Lung (tissue), 16 donors: ENCODE measurements around the gene IL20RA. TPM values are rescaled to one million over a fixed set of nuclear protein-coding genes. Genes with fewer than 3 reads are reported as not detected.

ENCODE experiments used
- ATAC-seq: fragments of 200-7000 bp; cut with Tn5 transposase; one replicate; pipeline ENCODE4 v1.9.1; 2020; ENCODE audit warnings: moderate number of reproducible peaks; ENCODE audit not compliant: insufficient read depth, low FRiP score
- DNase-seq, 3 donors: peaks; one replicate each; pipeline ENCODE4 v3.0.0-alpha.2; 2013 to 2017
- H3K27ac ChIP-seq, 2 donors: one replicate each; pipeline ENCODE4 v1.5.1; 2013; ENCODE audit warnings: mild to moderate bottlenecking in 2 of 2, moderate library complexity in 2 of 2, control low read depth in 1 of 2, inconsistent platforms in 1 of 2, low read depth in 1 of 2, low read length in 1 of 2
- H3K27me3 ChIP-seq, 3 donors: one replicate each; pipeline ENCODE4 v1.5.1; 2013; ENCODE audit warnings: low read length in 2 of 3; ENCODE audit not compliant: control insufficient read depth in 3 of 3, insufficient read depth in 3 of 3
- H3K36me3 ChIP-seq, 4 donors: one replicate each; pipeline ENCODE4 v1.5.1; 2013; ENCODE audit warnings: low read length in 4 of 4, mild to moderate bottlenecking in 1 of 4, moderate library complexity in 1 of 4; ENCODE audit not compliant: control insufficient read depth in 4 of 4, insufficient read depth in 4 of 4
- H3K4me1 ChIP-seq, 5 donors: one replicate each; pipeline ENCODE4 v1.5.1; 2013; ENCODE audit warnings: low read length in 5 of 5, mild to moderate bottlenecking in 2 of 5, moderate library complexity in 1 of 5; ENCODE audit not compliant: control insufficient read depth in 5 of 5, insufficient read depth in 5 of 5
- H3K4me3 ChIP-seq: one replicate; pipeline ENCODE4 v1.5.1; 2013; ENCODE audit warnings: mild to moderate bottlenecking, control low read depth, moderate library complexity
- H3K9ac ChIP-seq, 2 donors: one replicate each; pipeline ENCODE4 v1.5.1; 2013; ENCODE audit warnings: low read length in 2 of 2, control low read depth in 1 of 2; ENCODE audit not compliant: insufficient read depth in 1 of 2
- H3K9me3 ChIP-seq, 4 donors: one replicate each; pipeline ENCODE4 v1.5.1; 2013; ENCODE audit warnings: low read length in 3 of 4, mild to moderate bottlenecking in 1 of 4, moderate library complexity in 1 of 4; ENCODE audit not compliant: control insufficient read depth in 4 of 4, insufficient read depth in 3 of 4
- WGBS, 2 donors: extraction: QIAGEN DNeasy Blood & Tissue Kit; methylation state at CpG; one replicate each; pipeline ENCODE4 v1.1.7; 2013; 5-methylcytosine and 5-hydroxymethylcytosine counted together
- long read RNA-seq, 5 donors: transcript quantifications; one replicate each; lab custom pipeline, GENCODE V29; 2026
- polyA plus RNA-seq, 2 donors: library from polyadenylated mRNA; stranded (reverse); fragments of 200-250 nt; gene quantifications; one replicate each; pipeline ENCODE4 v1.2.1, GENCODE V29; 2013
- total RNA-seq, 2 donors: library from RNA; depleted of rRNA in 1 of 2; stranded (reverse); fragments of >200 nt in 1 of 2; gene quantifications; one replicate each; pipeline ENCODE4 v1.2.1, GENCODE V29; 2014 to 2021
- TF ChIP-seq, protein P1 (sequence below): IDR thresholded peaks from 2 replicates; pipeline ENCODE4 v1.5.1; 2012; ENCODE audit warnings: mild to moderate bottlenecking; ENCODE audit errors: control extremely low read depth, extremely low read depth
- donor health status: control.
- donor health status: control.
- donor health status: Bipolar disorder and iron deficiency.
- donor health status: healthy.
- donor health status: DM: yes; HTN: yes; CAD: no.

Gene IL20RA, protein sequence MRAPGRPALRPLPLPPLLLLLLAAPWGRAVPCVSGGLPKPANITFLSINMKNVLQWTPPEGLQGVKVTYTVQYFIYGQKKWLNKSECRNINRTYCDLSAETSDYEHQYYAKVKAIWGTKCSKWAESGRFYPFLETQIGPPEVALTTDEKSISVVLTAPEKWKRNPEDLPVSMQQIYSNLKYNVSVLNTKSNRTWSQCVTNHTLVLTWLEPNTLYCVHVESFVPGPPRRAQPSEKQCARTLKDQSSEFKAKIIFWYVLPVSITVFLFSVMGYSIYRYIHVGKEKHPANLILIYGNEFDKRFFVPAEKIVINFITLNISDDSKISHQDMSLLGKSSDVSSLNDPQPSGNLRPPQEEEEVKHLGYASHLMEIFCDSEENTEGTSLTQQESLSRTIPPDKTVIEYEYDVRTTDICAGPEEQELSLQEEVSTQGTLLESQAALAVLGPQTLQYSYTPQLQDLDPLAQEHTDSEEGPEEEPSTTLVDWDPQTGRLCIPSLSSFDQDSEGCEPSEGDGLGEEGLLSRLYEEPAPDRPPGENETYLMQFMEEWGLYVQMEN
- total RNA-seq (10 to 100 TPM in 1 of 2 donors, 1 to 10 TPM in 1; 4.7 to 16.2 TPM), polyA plus RNA-seq (1 to 10 TPM; 3.7 to 8.6 TPM)
- long read RNA-seq, donor 1, partial matches to known transcripts: 0 of 2 reads
- long read RNA-seq, donor 1, other reads (novel, unspliced or antisense): 0 of 2 reads
- long read RNA-seq, donor 2: 0 reads
- long read RNA-seq, donor 3: 0 reads
- long read RNA-seq, donor 4: 0 reads
- long read RNA-seq, donor 5: 0 reads

DNA sequence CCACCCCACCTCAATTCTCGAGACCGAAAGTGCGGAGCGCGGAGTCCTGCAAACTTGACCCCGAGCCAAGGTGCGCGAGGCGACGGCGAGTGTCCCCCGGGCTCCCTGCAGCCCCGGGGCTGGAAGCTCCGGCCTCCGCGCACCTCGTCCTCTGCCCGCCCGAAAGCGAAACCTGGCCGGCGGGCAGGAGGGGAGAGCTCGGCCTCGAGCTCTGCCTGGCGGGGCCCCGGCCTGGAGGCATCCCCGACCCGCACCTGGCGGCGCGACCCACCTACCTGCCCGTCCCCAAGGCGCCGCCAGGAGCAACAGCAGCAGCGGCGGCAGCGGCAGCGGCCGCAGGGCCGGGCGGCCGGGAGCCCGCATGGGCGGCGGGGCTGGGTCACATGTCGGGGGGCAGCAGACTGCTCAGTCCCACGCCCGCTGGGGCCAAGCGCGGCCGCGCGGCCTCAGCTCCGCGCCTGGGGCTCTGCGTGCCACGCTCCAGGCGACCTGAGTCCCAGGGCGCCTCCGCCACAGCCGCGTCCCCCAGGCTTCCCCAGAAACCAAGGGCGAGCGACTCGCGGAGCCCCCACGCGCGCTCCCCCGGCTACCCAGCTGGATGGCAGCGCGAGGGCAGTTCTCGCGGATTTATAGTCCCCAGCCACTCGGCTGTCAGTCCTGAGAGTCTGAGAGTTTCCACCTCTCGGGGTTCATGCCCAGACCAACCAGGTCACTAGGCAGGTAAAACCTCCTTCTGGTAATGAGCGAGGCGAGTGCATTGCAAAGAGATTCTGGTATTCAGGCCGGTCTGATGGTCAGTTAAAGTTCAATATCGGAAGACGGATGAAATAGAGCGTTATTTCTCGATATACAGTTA is at the start of gene IL20RA:
IL20RA (minus strand) TSS at position 600 of the 856 bp plus-strand sequence; CDS start at position 363, 237 bp downstream.
- Histone ChIP-seq H3K9ac (peak within 1 kb of the TSS; percentile 46 to 81), H3K27me3 (peaks cover 0 to 15% (median 11%) of the 10 kb centered on the region in 3 donors), H3K27ac (peak within 1 kb of the TSS in 1 of 2 donors; percentile 91), H3K4me3 (peak within 1 kb of the TSS; percentile 75), H3K9me3 (peaks cover 0 to 1% (median 0%) of the 10 kb centered on the region in 4 donors), H3K36me3 (no peaks in the 10 kb centered on the region), H3K4me1 (no peaks in the 10 kb centered on the region)
- DNase-seq: peak; percentile 42 to 63 (median 52)
- 14 to 15% methylated on average over 65 to 83 of the region's 83 CpGs for WGBS, 2 donors
- TF ChIP-seq, protein P1, sequence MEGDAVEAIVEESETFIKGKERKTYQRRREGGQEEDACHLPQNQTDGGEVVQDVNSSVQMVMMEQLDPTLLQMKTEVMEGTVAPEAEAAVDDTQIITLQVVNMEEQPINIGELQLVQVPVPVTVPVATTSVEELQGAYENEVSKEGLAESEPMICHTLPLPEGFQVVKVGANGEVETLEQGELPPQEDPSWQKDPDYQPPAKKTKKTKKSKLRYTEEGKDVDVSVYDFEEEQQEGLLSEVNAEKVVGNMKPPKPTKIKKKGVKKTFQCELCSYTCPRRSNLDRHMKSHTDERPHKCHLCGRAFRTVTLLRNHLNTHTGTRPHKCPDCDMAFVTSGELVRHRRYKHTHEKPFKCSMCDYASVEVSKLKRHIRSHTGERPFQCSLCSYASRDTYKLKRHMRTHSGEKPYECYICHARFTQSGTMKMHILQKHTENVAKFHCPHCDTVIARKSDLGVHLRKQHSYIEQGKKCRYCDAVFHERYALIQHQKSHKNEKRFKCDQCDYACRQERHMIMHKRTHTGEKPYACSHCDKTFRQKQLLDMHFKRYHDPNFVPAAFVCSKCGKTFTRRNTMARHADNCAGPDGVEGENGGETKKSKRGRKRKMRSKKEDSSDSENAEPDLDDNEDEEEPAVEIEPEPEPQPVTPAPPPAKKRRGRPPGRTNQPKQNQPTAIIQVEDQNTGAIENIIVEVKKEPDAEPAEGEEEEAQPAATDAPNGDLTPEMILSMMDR: no peak
- ATAC-seq: peak; percentile 44

DNA sequence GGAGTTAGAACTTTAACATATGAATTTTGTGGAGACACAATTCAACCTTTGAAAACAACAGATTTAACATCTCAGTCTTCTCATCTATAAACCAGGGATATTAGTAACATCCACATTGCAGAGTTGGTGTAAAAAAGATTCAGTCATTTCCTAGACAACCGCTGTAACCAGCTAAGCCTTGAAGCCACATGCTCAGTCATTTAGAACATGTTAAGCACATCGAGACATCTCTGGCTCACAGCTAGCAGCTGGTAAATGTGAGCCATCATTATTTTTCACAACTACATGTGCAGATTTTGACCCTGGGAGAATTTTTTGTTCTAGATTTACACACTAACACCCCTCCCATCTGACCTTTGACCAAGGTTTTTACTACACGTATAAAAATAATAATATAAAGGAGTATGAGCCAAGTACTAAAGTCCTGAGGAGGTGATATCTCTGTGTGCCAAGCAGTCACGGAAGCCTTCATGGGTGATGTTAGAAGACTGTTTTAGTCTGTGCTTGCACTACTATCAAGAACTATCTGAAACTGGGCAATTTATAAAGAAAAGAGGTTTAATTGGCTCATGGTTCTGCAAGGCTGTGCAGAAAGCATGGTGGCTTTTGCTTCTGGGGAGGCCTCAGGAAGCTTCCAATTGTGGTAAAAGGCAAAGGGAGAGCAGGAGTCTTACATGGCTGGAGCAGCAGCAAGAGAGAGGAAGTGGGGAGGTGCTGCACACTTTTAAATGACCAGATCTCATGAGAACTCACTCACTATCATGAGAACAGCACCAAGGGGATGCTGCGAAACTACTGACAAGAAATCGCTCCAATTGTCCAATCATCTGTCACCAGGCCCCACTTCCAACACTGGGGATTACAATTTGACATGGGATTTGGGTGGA is 48.7 kb upstream of the IL20RA start:
- no peak for DNase-seq
- no peak for ATAC-seq
- Histone ChIP-seq H3K36me3 (no peaks in the 10 kb centered on the region), H3K4me1 (peaks cover 0 to 1% (median 0%) of the 10 kb centered on the region in 5 donors), H3K9me3 (peaks cover 0 to 4% (median 0%) of the 10 kb centered on the region in 4 donors), H3K4me3 (no peak overlapping the region), H3K9ac (no peak overlapping the region), H3K27ac (no peak overlapping the region), H3K27me3 (no peaks in the 10 kb centered on the region)
- 90 to 93% methylated on average over 6 of the region's 6 CpGs for WGBS, 2 donors
- TF ChIP-seq, protein P1: no peak

DNA sequence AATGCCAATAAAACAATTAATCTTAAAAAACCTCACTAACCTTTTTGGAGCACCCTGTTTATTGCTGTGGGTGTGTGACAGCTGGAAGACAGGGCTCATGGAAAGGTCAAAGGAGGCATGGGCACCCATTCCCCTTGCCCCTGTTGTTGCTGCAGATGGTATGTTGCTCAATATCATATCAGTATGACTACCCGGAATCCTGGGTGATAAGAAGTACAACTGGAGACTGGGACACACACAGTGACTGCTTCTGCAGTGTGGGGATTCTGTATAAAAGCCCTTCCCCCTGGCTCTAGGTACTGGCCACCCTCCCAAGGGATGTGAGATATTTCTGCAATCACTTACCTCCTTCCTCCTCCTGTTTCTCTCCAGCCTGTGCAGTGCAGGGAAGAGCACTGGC is 47.3 kb upstream of the IL20RA start:
- ATAC-seq: no peak
- no peaks in the 10 kb centered on the region for H3K27me3 ChIP-seq
- TF ChIP-seq, protein P1: no peak
- no peak for DNase-seq
- H3K9me3 ChIP-seq: peaks cover 0 to 4% (median 0%) of the 10 kb centered on the region in 4 donors
- H3K27ac ChIP-seq: no peak overlapping the region
- no peak overlapping the region for H3K4me3 ChIP-seq
- H3K4me1 ChIP-seq: peaks cover 0 to 1% (median 0%) of the 10 kb centered on the region in 5 donors
- WGBS, 2 donors: 64 to 75% methylated on average over 1 of the region's 1 CpG
- no peak overlapping the region for H3K9ac ChIP-seq
- no peaks in the 10 kb centered on the region for H3K36me3 ChIP-seq
